Suprapubic skin (tissue), 3 donors: ENCODE results near the gene MGAT4B.

Source experiments
- EP300 ChIP-seq: sonication (generic); formaldehyde crosslinking; IDR thresholded peaks from one replicate; pipeline ENCODE4 v1.6.1; 2017; ENCODE audit warnings: antibody characterized with exemption
- TF ChIP-seq, protein P1 (sequence below), 2 donors: fragments of 200-600 bp in 1 of 2; fragments of 450-650 bp in 1 of 2; sonication (generic) in 1 of 2; IDR thresholded peaks; one replicate each; pipeline ENCODE4 v1.5.1; 2016 to 2019; ENCODE audit warnings: antibody characterized with exemption in 2 of 2, mild to moderate bottlenecking in 1 of 2, moderate library complexity in 1 of 2

GRCh38 chr5:179833709-179834070, 27.0 kb upstream of the MGAT4B start:
- TF ChIP-seq, protein P1, sequence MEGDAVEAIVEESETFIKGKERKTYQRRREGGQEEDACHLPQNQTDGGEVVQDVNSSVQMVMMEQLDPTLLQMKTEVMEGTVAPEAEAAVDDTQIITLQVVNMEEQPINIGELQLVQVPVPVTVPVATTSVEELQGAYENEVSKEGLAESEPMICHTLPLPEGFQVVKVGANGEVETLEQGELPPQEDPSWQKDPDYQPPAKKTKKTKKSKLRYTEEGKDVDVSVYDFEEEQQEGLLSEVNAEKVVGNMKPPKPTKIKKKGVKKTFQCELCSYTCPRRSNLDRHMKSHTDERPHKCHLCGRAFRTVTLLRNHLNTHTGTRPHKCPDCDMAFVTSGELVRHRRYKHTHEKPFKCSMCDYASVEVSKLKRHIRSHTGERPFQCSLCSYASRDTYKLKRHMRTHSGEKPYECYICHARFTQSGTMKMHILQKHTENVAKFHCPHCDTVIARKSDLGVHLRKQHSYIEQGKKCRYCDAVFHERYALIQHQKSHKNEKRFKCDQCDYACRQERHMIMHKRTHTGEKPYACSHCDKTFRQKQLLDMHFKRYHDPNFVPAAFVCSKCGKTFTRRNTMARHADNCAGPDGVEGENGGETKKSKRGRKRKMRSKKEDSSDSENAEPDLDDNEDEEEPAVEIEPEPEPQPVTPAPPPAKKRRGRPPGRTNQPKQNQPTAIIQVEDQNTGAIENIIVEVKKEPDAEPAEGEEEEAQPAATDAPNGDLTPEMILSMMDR (IDR thresholded peaks at IDR 0.05), result no peak
- no peak for TF ChIP-seq EP300
